GM12801 (cell line): ENCODE data around the gene RCN2.

ENCODE experiments used
- CTCF ChIP-seq: IDR thresholded peaks from one replicate; pipeline ENCODE4 v1.5.1; 2011; ENCODE audit warnings: control low read depth; ENCODE audit not compliant: insufficient read length; ENCODE audit errors: extremely low read depth

Gene RCN2

GRCh38 chr15:77001966-77002365 is 70.4 kb downstream of the RCN2 start:
- no peak for TF ChIP-seq CTCF

DNA sequence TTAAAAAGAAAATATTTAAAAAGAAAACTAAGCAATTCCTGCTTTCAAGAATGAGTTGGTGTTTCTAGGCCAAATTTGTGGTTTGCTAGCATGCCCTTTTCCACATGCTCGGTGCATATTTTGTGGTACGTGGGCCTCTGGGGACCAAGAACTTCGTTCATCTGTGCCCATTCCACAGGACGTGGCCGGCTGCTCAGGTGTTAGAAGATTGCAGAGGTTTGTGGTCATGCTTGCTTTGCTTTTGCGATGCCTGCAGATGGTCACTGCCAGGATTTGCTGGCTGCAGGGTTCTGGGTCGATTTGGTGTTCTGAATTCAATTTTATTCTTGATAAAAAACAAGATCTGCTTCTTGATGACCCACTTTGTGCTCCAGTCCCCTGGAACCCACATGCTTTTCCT is 70.9 kb downstream of the RCN2 start:
- TF ChIP-seq CTCF = no peak

GRCh38 chr15:77002954-77003912 is 71.7 kb downstream of the RCN2 start:
- no peak for TF ChIP-seq CTCF
